M059J (cell line): ENCODE measurements around the gene DGUOK. TPM values are rescaled to one million over a fixed set of nuclear protein-coding genes. Genes with fewer than 3 reads are reported as not detected.
"Not testable (repeated sequence)": the region's sequence is repeated elsewhere in the genome, so short reads cannot be mapped to it uniquely, and the experiment has no call there.

ENCODE experiments used
- DNase-seq: peaks from one replicate; pipeline ENCODE4 v3.0.0-alpha.2; 2012; ENCODE audit warnings: low read depth
- total RNA-seq: library from RNA; depleted of rRNA; stranded (reverse); fragments of >200 nt; shearing (Covaris generic); gene quantifications from 2 replicates; pipeline ENCODE4 v1.2.3, GENCODE V29; 2014

The DGUOK gene
- total RNA-seq, 1 experiment from 2014 or later, result 105 TPM

- DNase-seq, result peak; percentile 24
These were observed 5.8 kb upstream of the DGUOK start for GRCh38 chr2:73920577-73921545.

GRCh38 chr2:73921581-73921980 lies 5.1 kb upstream of the DGUOK start:
- no peak for DNase-seq

GRCh38 chr2:73922681-73923080 lies 4.0 kb upstream of the DGUOK start:
- no peak for DNase-seq

- DNase-seq, result no peak
These were observed 1.5 kb upstream of the DGUOK start for GRCh38 chr2:73925033-73925704.

GRCh38 chr2:73925853-73926492 lies 707 bp upstream of the DGUOK start:
- no peak for DNase-seq

GRCh38 chr2:73927344-73927743 lies 664 bp downstream of the DGUOK start:
- no peak for DNase-seq

GRCh38 chr2:73928963-73929347 lies 2.3 kb downstream of the DGUOK start:
- DNase-seq, result no peak

- no peak for DNase-seq
These were observed 3.7 kb downstream of the DGUOK start for GRCh38 chr2:73930386-73930785.

GRCh38 chr2:73931531-73932500 lies 5.1 kb downstream of the DGUOK start:
- peak; percentile 69 for DNase-seq

- no peak for DNase-seq
These were observed 6.5 kb downstream of the DGUOK start for GRCh38 chr2:73933194-73933593.

- DNase-seq, result no peak
These were observed 9.0 kb downstream of the DGUOK start for GRCh38 chr2:73935641-73936040.

GRCh38 chr2:73937103-73937885 lies 10.6 kb downstream of the DGUOK start:
- DNase-seq, result peak; percentile 56

GRCh38 chr2:73937899-73938298 lies 11.2 kb downstream of the DGUOK start:
- DNase-seq, result no peak

- peak; percentile 76 for DNase-seq
These were observed 12.2 kb downstream of the DGUOK start for GRCh38 chr2:73938718-73939352.

GRCh38 chr2:73939419-73939818 lies 12.7 kb downstream of the DGUOK start:
- peak; percentile 43 for DNase-seq

- DNase-seq, result not testable (repeated sequence)
These were observed 13.4 kb downstream of the DGUOK start for GRCh38 chr2:73940066-73940465.

GRCh38 chr2:73942664-73943063 lies 16.0 kb downstream of the DGUOK start:
- DNase-seq, result no peak

- no peak for DNase-seq
These were observed 18.0 kb downstream of the DGUOK start for GRCh38 chr2:73944714-73945113.

- no peak for DNase-seq
These were observed 19.5 kb downstream of the DGUOK start for GRCh38 chr2:73946215-73946614.

GRCh38 chr2:73946666-73947065 lies 20.0 kb downstream of the DGUOK start:
- no peak for DNase-seq
